Activated CD8-positive, alpha-beta T cell treated with anti-CD3 and anti-CD28 coated beads, Interleukin-2, amount 10 ng/mL, durations not matched to agents 7 days and 5 days (primary cell): ENCODE results near the gene NIPSNAP2. TPM values are rescaled to one million over a fixed set of nuclear protein-coding genes. Genes with fewer than 3 reads are reported as not detected.

Source experiments
- total RNA-seq, 2 experiments: library from RNA; stranded (reverse); gene quantifications; one replicate each; pipeline ENCODE4 v1.2.3, GENCODE V29; 2021

Gene NIPSNAP2
- total RNA-seq, 2 experiments from 2014 or later = 35.0 to 37.2 TPM

Other genes with a start within 250 kb of the NIPSNAP2 start
- not detected for gene SEPTIN14, start 101.8 kb upstream of the NIPSNAP2 start, total RNA-seq
- 1 to 10 TPM; 1.9 to 2.4 TPM for gene ZNF713, start 77.1 kb upstream of the NIPSNAP2 start, total RNA-seq
- 10 to 100 TPM; 14.0 to 17.4 TPM for gene MRPS17, start 12.7 kb upstream of the NIPSNAP2 start, total RNA-seq
- 10 to 100 TPM; 14.6 to 16.8 TPM for gene PSPH, start 86.9 kb downstream of the NIPSNAP2 start, total RNA-seq
- 100 to 1,000 TPM; 157 to 170 TPM for gene CCT6A, start 87.2 kb downstream of the NIPSNAP2 start, total RNA-seq
- gene SUMF2, start 99.7 kb downstream of the NIPSNAP2 start, total RNA-seq = 100 to 1,000 TPM; 121 to 124 TPM
- 1 to 10 TPM; 1.7 to 2.0 TPM for gene PHKG1, start 128.4 kb downstream of the NIPSNAP2 start, total RNA-seq
- 100 to 1,000 TPM; 526 to 534 TPM for gene CHCHD2, start 141.9 kb downstream of the NIPSNAP2 start, total RNA-seq
- not detected for gene NUPR2, start 151.8 kb downstream of the NIPSNAP2 start, total RNA-seq